NCI-H748 treated with DMSO at 0.1 percent for 48 hours (cell line): ENCODE measurements around the gene GCG.

Experiments used
- DNase-seq: peaks from one replicate; lab custom pipeline; 2025; lab: John Stamatoyannopoulos, UW

GCG gene

DNA sequence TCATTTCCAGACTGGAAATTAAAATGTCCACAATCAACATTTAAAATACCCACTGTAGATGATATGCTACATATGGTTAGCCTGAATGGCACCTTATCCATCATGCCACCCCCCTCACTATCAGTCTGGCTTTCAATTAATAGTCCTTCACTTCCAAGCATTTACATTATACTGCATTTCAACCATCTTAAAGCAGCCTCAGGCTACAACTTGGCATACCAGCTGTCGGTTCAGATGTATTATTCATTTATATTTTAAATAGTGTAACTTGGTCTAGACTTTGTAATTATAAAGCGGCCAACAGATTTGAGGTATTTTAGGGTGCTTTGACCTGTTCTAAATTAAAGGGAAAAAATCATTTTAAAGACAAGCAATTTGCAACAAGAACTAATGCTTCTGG, 2.6 kb downstream of the GCG start:
- no peak for DNase-seq

GRCh38 chr2:162148956-162149355, 3.1 kb downstream of the GCG start:
- DNase-seq, result no peak

DNA sequence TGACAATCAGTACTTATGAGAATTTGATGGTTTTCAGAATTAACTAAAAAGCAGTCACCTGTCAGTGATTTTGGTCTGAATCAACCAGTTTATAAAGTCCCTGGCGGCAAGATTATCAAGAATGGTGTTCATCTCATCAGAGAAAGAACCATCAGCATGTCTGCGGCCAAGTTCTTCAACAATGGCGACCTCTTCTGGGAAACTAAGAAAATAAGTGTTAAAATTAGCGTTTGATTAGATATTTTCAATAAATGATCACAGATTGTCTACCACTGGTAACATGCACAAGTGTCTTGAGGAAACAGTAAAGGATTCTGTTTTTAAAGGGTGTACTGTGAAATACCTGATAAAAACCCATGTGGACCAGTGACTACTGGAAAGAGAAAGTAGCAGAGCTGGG, 8.1 kb downstream of the GCG start:
- no peak for DNase-seq

- DNase-seq, result no peak
These were observed 13.7 kb downstream of the GCG start for GRCh38 chr2:162138310-162138709.

GRCh38 chr2:162127422-162127821, 24.6 kb downstream of the GCG start:
- DNase-seq, result no peak

DNA sequence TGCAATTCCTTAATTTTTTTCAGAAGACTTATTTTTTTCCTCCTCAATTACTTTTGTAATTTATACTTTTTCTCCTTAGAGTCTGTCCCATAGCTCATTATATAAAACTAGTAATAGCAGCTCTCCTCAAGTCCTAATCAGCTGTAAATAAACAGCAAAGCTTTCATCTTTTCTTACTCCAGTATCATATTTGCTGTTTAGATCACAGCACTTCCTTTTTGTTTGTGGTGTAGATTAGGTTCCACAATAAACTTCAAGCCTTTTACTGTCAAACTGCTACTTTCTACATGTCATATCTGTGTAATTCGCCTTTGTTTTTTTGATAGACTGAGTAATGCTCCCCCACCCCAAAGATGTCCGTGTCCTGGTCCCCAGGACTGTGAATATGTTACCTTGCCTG, 25.5 kb downstream of the GCG start:
- no peak for DNase-seq

DNA sequence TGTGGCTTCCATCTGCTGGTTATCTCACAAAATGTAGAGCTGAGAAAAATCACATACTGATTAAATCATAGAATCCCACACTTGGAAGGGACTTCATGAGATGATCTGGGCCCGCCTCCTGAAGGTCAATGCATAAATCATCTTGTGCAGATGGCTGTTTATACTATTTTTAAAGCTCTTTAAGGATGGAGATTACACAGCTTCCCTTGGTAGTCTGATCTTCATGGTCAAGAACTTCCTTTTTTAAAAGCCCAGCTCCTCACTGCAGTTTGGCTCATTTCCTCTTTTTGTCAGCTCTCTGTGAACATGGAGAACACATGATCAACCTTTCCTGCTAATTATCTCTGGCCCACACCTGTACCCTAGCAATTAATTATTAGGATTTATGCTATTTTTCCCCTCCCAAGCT, 25.9 kb downstream of the GCG start:
- DNase-seq, result no peak

DNA sequence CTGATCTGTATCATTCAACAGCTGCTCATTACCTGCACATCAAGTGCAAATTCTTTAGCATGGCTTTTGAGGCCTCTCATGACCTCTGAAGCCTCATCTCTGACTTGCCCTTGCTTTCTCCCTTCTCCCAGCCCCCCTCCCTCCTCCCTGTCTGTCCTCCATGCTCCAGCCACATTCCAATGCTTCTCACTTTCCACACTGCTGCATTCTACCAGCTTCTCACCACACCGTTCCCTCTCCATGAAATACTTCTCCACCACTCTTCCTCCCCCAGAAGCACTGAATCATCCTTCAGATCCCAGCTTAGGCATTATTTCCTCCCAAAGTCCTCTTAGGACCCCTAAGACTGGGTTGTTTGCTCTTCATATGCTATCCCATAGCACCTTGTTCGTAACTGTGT, 26.9 kb downstream of the GCG start:
- no peak for DNase-seq

DNA sequence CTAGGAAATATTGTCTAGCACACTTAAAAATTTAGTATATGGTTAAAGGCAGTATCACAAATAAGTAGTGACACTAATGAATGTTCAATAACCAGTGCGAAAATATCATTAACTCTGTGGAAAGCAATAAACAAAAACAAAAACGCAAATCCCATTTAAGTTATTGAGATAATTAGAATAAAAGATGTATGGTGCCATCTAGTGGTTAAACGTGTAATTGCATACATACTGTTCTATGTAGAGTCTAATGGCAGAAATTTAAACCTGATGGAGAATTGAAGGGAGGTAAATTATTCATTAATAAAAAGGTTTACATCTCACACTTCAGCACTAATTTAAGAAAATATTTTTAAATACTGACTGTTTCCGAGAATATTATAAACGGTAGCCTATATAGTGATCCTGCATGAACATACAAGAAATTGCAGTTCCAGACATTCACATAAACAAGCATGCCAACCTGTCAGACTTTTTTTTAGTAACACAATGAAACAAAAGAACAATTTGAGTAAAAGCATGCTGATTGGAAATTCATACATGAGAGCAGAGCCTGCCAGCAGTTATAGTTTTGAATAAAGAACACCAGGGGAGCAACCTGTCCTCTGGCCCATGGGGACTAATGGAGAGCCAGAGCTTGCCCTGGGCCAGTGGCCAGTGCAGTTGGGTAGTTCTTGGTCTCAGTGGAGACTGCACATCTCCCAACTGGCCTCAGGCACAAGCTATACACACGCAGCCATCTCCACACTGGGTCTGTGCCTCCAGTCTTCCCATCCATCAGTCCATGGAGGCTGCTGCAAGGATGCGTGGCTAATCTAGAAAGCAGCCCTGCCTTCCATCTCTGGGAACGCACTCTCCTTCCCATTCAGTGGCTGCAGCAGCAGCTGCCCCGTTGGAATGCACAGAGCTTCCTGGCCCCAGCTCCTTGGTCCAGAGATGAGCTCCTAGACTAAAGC, 28.0 kb downstream of the GCG start:
- peak; percentile 59 for DNase-seq

DNA sequence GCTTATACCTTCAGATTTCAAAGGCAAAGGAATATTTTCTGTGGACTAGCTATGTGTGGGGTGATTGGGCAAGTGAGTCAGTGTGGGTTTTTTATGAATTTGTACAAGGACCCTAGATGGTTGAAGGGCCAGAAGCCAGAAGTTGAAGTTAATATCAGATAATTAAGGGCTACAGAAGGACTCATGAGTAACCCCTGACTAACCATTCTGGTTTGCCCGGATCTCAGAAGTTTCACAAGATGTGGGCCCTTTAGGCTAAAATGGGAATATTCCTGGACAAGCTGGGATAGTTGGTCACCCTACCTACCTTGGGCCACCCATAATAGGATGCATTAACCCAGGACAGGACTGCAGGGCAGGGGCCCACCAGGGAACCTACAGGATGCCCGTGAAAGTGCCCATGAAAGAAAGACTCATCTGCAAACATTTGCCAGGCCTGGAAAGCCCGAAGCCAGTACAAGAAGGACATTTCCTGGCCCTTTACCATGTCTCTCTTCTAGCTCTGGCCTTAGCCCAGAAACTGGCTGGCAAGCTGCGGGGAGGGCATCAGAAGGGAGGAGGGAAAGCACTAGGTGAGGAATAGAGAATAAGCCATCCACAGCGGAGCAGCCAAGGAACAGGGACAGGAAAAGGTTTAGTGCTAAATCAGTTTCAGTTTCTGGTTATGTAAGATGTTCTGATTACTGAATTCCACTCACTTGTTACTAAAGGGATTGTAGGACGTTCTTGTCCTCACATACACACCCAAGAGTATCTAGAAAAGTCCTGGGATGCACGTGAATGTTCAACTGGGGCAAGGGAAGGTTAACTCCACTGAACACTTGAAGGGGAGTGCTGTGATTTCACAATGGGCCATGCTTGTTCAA, 33.6 kb downstream of the GCG start:
- DNase-seq, result no peak

GRCh38 chr2:162116352-162116751, 35.7 kb downstream of the GCG start:
- no peak for DNase-seq

GRCh38 chr2:162115076-162115475, 37.0 kb downstream of the GCG start:
- no peak for DNase-seq

DNA sequence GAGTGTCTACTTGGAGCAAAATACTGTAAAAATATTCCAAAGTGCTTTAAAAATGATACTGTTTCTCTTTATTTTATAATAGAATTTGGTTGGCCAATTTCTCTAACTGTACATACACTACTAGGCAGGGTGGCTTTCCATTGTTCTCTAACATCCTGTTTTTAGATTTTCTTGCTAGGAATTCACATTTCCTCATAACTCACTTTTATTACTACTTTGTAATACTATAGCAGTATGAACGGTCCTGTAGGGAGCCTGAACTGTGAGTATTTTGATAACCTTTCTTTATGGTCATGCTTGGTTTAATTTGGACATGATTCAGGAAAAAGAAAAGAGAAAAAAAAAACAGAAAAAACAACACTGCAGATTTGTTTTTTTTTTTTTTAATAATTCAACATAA, 37.8 kb downstream of the GCG start:
- no peak for DNase-seq

DNA sequence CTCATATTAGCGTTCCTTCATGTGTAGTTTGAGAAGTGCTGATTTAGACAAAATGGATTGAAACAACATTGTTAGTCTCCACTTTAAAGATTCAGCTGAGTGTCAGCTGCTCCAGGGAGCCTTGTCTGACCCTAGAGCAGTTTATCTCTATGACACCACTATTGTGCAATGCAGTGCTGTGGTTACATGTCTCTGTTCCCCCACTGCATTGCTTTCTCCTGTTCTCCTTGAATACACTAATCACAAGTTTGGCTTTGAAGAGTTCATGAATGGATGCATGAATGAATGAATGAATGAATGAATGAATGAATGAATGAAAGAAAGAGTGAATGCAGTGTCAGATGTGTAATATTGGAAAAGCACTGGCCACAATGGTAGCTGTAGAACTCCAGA, 38.3 kb downstream of the GCG start:
- DNase-seq, result no peak

DNA sequence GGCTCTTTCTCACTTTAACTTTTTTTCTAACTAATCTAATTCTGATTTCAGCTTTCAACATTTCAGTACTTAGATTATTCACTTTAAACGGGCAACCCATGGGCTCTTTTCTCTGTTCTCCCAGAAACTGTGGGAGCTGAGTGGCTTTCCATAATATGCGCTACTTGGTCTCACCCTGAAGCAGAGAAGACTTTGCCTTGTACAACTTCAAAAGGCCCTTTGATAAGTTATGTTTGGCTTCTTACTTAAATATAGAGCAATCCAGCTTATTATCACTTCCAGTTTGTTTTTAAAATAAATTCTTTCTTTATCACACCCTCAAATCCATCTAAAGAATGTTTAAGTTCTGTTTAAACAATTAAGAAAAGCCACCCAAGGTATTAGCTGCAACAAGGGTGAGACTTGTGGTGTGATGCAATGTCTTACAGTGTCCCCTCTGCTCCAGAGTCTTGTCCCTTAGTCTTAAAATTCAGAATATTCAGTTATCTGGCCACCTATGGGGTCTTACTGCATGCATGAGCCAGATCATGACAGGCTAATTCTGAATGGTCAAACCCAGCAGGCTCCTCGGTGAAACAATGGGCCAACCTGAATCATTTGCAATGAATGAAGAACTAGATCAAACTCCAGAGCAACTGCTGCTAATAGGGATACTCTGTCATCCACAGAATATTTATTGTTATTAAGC, 38.8 kb downstream of the GCG start:
- no peak for DNase-seq

GRCh38 chr2:162111958-162112850, 39.8 kb downstream of the GCG start:
- no peak for DNase-seq

DNA sequence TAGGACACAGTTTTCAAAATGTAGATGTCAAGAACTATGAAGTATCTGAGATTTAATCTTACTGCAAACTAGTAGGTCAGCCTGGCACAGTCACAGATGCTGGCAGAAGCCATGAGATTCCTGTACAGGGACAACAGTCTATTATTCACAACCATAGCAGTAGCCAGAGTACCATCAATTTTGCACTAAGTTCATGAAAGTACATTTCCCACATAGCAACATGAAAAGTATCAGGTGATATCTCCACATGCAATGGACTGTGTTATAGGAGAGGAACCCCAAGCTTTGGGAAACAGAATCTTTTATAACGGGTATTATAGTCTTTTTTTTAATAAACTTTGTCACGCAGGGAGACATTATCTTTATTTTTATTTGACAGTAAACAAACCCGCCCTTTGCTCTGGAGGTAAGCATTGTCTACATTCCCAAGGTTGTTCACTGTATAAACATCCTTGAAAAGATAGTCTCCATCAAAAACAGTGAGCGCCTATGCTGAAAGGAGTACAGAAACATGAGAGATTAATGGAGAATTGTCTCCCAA, 44.6 kb downstream of the GCG start:
- no peak for DNase-seq

DNA sequence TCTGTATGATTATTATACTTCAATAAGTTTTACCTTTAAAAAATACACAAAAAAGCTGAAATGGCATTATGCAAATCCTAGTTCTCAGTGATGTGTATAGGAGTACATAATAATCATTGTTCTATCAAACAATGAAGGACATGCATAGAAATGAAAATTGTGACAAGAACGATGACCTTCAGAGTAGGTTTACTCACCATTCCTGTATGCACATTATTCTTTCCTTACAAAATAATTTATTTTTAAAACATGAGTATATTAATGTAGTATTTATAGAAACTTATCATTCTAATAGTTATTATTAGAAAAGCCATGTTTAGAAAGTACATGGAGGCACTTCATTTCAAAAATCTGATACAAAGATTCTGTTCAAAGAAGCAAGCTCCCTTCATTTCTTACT, 45.3 kb downstream of the GCG start:
- DNase-seq, result no peak

DNA sequence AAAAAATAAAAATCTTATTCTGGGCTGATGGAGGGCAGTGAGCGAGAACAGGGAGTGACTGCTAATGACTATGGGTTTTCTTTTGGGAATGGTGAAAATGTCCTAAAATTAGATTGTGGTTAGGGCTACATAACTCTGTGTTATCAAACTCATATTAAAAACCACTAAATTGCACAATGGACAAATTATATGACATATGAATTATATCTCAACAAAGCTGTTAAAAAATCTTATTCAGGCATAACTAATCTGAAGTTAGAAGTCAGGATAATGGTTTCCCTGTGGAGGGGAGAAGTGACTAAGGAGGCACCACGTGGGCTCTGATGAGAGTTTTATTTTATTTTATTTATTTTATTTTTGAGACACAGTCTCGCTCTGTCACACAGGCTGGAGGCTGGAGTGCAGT, 45.9 kb downstream of the GCG start:
- DNase-seq, result no peak

DNA sequence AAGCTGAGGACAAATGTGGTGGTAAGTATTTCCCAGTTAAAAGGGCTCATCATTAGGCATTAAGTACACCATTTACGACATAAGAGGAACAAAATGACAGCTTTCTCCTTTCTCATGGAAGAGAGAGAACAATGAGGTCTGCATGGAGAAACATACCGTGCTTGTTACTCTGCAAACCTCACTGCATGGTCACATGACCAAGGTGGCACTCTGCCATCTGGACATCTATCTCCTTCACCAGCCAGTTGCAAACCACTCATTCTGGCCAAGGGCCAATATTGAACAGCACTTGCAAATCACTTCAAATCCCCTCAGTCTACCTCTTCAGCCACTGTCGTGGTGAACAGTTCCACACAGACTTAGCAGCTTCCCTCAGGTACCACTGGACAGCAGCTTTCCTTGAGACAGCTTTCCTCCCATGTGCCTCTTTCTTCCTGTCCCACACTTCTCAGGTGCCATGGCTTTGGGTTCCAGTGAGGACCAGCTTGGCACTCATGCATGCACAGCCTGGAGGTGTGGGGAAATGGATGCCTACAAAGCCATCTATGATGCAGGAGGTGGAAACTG, 48.5 kb downstream of the GCG start:
- peak; percentile 43 for DNase-seq

DNA sequence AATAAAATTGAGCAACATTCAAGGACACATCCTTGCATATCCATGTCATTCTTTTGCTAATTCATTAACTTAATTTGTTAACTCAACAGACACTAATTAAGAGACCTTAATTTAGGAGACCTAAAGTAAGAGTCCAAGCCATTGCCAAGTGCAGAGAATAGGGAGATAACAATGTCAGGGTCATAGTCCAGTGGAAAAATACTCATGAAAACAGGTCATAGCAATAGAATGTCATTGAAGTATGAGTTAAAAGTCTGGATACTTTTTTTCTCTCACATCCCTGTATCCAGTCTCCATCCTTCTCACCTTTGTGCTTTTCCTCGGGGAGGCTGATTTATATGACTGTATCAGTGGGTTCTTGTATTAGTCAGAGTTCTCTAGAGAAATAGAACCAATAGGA, 51.5 kb downstream of the GCG start:
- DNase-seq, result no peak
